HEK293 (cell line): ENCODE measurements around the gene HSPB6.
A peak's percentile ranks its signal among the peaks of the same experiment; 100 is the strongest.

Experiments
- GLIS2 ChIP-seq: fragments of 450-650 bp; formaldehyde crosslinking; IDR thresholded peaks from 2 replicates; pipeline ENCODE4 v1.5.1; 2016; ENCODE audit warnings: missing biosample characterization, missing genetic modification characterization
- SALL2 ChIP-seq: fragments of 450-650 bp; formaldehyde crosslinking; IDR thresholded peaks from 2 replicates; pipeline ENCODE4 v1.5.0; 2017; ENCODE audit warnings: missing biosample characterization, mild to moderate bottlenecking, missing genetic modification characterization, borderline replicate concordance
- SP7 ChIP-seq: fragments of 450-650 bp; formaldehyde crosslinking; IDR thresholded peaks from 2 replicates; pipeline ENCODE4 v1.5.1; 2016; ENCODE audit warnings: missing biosample characterization, missing genetic modification characterization
- TRIM28 ChIP-seq: IDR thresholded peaks from 2 replicates; pipeline ENCODE4 v1.6.1; 2011; ENCODE audit warnings: low read length, control low read depth, borderline replicate concordance
- WT1 ChIP-seq: fragments of 450-650 bp; formaldehyde crosslinking; IDR thresholded peaks from 2 replicates; pipeline ENCODE4 v1.5.1; 2016; ENCODE audit warnings: missing biosample characterization, missing genetic modification characterization
- YY2 ChIP-seq: fragments of 450-650 bp; formaldehyde crosslinking; IDR thresholded peaks from 2 replicates; pipeline ENCODE4 v1.5.1; 2016; ENCODE audit warnings: missing biosample characterization, missing genetic modification characterization
- ZBTB17 ChIP-seq: fragments of 450-650 bp; formaldehyde crosslinking; IDR thresholded peaks from 2 replicates; pipeline ENCODE4 v1.5.1; 2016; ENCODE audit warnings: missing biosample characterization, missing genetic modification characterization
- ZNF121 ChIP-seq: fragments of 450-650 bp; formaldehyde crosslinking; IDR thresholded peaks from 2 replicates; pipeline ENCODE4 v1.5.1; 2016; ENCODE audit warnings: missing biosample characterization, missing genetic modification characterization
- ZNF133 ChIP-seq: fragments of 450-650 bp; formaldehyde crosslinking; IDR thresholded peaks from 2 replicates; pipeline ENCODE4 v1.5.1; 2016; ENCODE audit warnings: missing biosample characterization, missing genetic modification characterization
- ZNF16 ChIP-seq: fragments of 450-650 bp; formaldehyde crosslinking; IDR thresholded peaks from 2 replicates; pipeline ENCODE4 v1.5.1; 2016; ENCODE audit warnings: low read depth, missing biosample characterization, missing genetic modification characterization
- ZNF174 ChIP-seq: fragments of 450-650 bp; formaldehyde crosslinking; IDR thresholded peaks from 2 replicates; pipeline ENCODE4 v1.5.0; 2017; ENCODE audit warnings: missing biosample characterization, mild to moderate bottlenecking, missing genetic modification characterization
- ZNF202 ChIP-seq: fragments of 450-650 bp; formaldehyde crosslinking; IDR thresholded peaks from 2 replicates; pipeline ENCODE4 v1.5.1; 2016; ENCODE audit warnings: missing biosample characterization, missing genetic modification characterization, borderline replicate concordance
- ZNF214 ChIP-seq: fragments of 450-650 bp; formaldehyde crosslinking; IDR thresholded peaks from 2 replicates; pipeline ENCODE4 v1.5.1; 2017; ENCODE audit warnings: missing biosample characterization, mild to moderate bottlenecking, missing genetic modification characterization, borderline replicate concordance
- ZNF23 ChIP-seq: fragments of 450-650 bp; formaldehyde crosslinking; IDR thresholded peaks from 2 replicates; pipeline ENCODE4 v1.5.1; 2016; ENCODE audit warnings: missing biosample characterization, missing genetic modification characterization, borderline replicate concordance
- ZNF324 ChIP-seq: fragments of 450-650 bp; formaldehyde crosslinking; IDR thresholded peaks from 2 replicates; pipeline ENCODE4 v1.5.1; 2016; ENCODE audit warnings: missing biosample characterization, missing genetic modification characterization
- ZNF391 ChIP-seq: fragments of 450-650 bp; formaldehyde crosslinking; IDR thresholded peaks from 2 replicates; pipeline ENCODE4 v1.5.1; 2016; ENCODE audit warnings: low read depth, missing biosample characterization, missing genetic modification characterization, borderline replicate concordance
- ZNF416 ChIP-seq: fragments of 450-650 bp; formaldehyde crosslinking; IDR thresholded peaks from 2 replicates; pipeline ENCODE4 v1.5.1; 2016; ENCODE audit warnings: missing biosample characterization, missing genetic modification characterization
- ZNF555 ChIP-seq: fragments of 450-650 bp; formaldehyde crosslinking; conservative IDR thresholded peaks from 2 replicates; pipeline ENCODE4 v1.5.1; 2017; ENCODE audit warnings: missing biosample characterization, mild to moderate bottlenecking, missing genetic modification characterization, inconsistent platforms
- ZNF561 ChIP-seq: fragments of 450-650 bp; IDR thresholded peaks from 2 replicates; pipeline ENCODE4 v1.5.1; 2018; ENCODE audit warnings: missing biosample characterization, missing genetic modification characterization, borderline replicate concordance
- ZNF600 ChIP-seq: fragments of 450-650 bp; formaldehyde crosslinking; IDR thresholded peaks from 2 replicates; pipeline ENCODE4 v1.5.1; 2016; ENCODE audit warnings: missing biosample characterization, missing genetic modification characterization
- ZNF664 ChIP-seq: fragments of 450-650 bp; formaldehyde crosslinking; IDR thresholded peaks from 2 replicates; pipeline ENCODE4 v1.5.1; 2016; ENCODE audit warnings: missing biosample characterization, missing genetic modification characterization
- ZNF670 ChIP-seq: fragments of 450-650 bp; formaldehyde crosslinking; IDR thresholded peaks from 2 replicates; pipeline ENCODE4 v1.5.1; 2016; ENCODE audit warnings: missing biosample characterization, missing genetic modification characterization, low read depth
- ZNF701 ChIP-seq: fragments of 450-650 bp; formaldehyde crosslinking; IDR thresholded peaks from 2 replicates; pipeline ENCODE4 v1.5.1; 2016; ENCODE audit warnings: missing biosample characterization, missing genetic modification characterization
- ZNF843 ChIP-seq: fragments of 450-650 bp; formaldehyde crosslinking; IDR thresholded peaks from 2 replicates; pipeline ENCODE4 v1.5.1; 2016; ENCODE audit warnings: missing biosample characterization, missing genetic modification characterization
- ZSCAN30 ChIP-seq: fragments of 450-650 bp; IDR thresholded peaks from 2 replicates; pipeline ENCODE4 v1.5.1; 2018; ENCODE audit warnings: missing biosample characterization, mild to moderate bottlenecking, missing genetic modification characterization, moderate library complexity
- TF ChIP-seq, protein P1 (sequence below): fragments of 450-650 bp; formaldehyde crosslinking; IDR thresholded peaks from 2 replicates; pipeline ENCODE4 v1.5.1; 2016; ENCODE audit warnings: missing biosample characterization, missing genetic modification characterization, low read depth
- TF ChIP-seq, protein P2 (sequence below): fragments of 450-650 bp; formaldehyde crosslinking; IDR thresholded peaks from 2 replicates; pipeline ENCODE4 v1.5.1; 2017; ENCODE audit warnings: missing biosample characterization, missing genetic modification characterization
- TF ChIP-seq, protein P3 (sequence below): fragments of 450-650 bp; formaldehyde crosslinking; IDR thresholded peaks from 2 replicates; pipeline ENCODE4 v1.5.1; 2016; ENCODE audit warnings: missing biosample characterization, missing genetic modification characterization
- TF ChIP-seq, protein P4 (sequence below): fragments of 450-650 bp; formaldehyde crosslinking; IDR thresholded peaks from 2 replicates; pipeline ENCODE4 v1.5.1; 2016; ENCODE audit warnings: missing biosample characterization, missing genetic modification characterization
- TF ChIP-seq, protein P5 (sequence below): fragments of 450-650 bp; formaldehyde crosslinking; optimal IDR thresholded peaks from 2 replicates; pipeline ENCODE3; 2016; ENCODE audit warnings: missing biosample characterization, mild to moderate bottlenecking, missing genetic modification characterization

The HSPB6 gene

DNA sequence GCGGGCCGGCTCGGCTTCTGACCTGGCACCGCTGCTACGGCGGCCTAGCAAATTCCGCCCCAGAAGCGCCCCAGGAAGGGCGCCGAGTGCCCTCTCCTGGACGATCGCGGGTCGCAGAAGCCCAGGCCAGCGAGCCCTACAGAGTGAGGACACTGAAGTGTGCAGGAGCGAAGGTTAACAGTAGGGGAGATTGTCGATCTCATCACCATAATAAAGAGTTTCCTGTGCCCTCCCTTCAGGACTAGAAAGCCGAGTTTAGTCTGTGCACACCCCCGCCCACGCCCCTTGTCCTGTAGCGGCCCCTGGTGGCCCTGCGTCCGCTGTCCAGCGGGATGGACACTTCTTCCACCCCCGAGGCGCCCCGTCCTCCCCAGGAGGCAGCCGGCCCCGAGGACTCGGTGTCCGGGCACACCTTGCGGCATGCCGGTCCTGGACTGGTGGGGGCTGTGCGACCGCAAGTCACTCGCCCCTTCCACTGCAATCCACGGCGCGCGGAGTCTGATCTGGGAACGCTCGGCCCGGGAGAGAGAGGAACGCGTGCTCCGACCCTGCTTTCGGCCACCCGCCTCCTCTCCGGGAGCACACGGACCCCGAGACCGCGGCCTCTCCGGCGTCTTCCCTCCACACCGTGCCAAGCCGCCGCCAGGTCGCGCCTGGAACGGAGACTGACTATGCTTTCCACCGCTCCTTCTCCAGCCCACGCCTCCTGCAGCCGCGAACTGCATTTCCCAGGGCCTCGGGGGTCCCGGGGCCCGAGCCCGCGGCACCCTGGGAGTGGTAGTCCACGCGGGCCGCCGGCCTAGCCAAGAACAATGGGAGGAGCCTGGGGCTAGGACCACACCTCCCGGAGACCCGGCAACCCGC is 39.8 kb downstream of the HSPB6 start (continued):
- TF ChIP-seq, protein P1, sequence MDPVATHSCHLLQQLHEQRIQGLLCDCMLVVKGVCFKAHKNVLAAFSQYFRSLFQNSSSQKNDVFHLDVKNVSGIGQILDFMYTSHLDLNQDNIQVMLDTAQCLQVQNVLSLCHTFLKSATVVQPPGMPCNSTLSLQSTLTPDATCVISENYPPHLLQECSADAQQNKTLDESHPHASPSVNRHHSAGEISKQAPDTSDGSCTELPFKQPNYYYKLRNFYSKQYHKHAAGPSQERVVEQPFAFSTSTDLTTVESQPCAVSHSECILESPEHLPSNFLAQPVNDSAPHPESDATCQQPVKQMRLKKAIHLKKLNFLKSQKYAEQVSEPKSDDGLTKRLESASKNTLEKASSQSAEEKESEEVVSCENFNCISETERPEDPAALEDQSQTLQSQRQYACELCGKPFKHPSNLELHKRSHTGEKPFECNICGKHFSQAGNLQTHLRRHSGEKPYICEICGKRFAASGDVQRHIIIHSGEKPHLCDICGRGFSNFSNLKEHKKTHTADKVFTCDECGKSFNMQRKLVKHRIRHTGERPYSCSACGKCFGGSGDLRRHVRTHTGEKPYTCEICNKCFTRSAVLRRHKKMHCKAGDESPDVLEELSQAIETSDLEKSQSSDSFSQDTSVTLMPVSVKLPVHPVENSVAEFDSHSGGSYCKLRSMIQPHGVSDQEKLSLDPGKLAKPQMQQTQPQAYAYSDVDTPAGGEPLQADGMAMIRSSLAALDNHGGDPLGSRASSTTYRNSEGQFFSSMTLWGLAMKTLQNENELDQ, result no peak
- no peak for TF ChIP-seq ZNF670 (tag by site-specific recombination)
- no peak for TF ChIP-seq ZNF664 (tag by site-specific recombination)
- TF ChIP-seq YY2 (tag by site-specific recombination), result peak; percentile 53; the same call in 1 of the 2 replicates
- no peak for TF ChIP-seq ZNF16 (tag by site-specific recombination)
- peak; percentile 90; the same call in 1 of the 2 replicates for TF ChIP-seq ZNF561
- peak; percentile 95; the same call in 1 of the 2 replicates for TF ChIP-seq ZSCAN30 (tag by site-specific recombination)
- TF ChIP-seq SALL2, result no peak
- TF ChIP-seq, protein P2, sequence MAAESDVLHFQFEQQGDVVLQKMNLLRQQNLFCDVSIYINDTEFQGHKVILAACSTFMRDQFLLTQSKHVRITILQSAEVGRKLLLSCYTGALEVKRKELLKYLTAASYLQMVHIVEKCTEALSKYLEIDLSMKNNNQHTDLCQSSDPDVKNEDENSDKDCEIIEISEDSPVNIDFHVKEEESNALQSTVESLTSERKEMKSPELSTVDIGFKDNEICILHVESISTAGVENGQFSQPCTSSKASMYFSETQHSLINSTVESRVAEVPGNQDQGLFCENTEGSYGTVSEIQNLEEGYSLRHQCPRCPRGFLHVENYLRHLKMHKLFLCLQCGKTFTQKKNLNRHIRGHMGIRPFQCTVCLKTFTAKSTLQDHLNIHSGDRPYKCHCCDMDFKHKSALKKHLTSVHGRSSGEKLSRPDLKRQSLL (tag by site-specific recombination), result no peak
- TF ChIP-seq ZNF121 (tag by site-specific recombination), result peak; percentile 70; the same call in 1 of the 2 replicates
- 0 out of 2 replicates have a peak, but pooled peaks have one; percentile 55 for TF ChIP-seq ZNF133 (tag by site-specific recombination)
- peak; percentile 100 for TF ChIP-seq ZBTB17 (tag by site-specific recombination)
- TF ChIP-seq TRIM28, result peak; percentile 85; the same call in 1 of the 2 replicates
- TF ChIP-seq ZNF23 (tag by site-specific recombination), result no peak
- peak; percentile 92; the same call in 1 of the 2 replicates for TF ChIP-seq ZNF600 (tag by site-specific recombination)
- TF ChIP-seq ZNF324 (tag by site-specific recombination), result 0 out of 2 replicates have a peak, but pooled peaks have one; percentile 90
- TF ChIP-seq ZNF416, result peak; percentile 60; the same call in 1 of the 2 replicates
- no peak for TF ChIP-seq ZNF202 (tag by site-specific recombination)
- TF ChIP-seq, protein P3, sequence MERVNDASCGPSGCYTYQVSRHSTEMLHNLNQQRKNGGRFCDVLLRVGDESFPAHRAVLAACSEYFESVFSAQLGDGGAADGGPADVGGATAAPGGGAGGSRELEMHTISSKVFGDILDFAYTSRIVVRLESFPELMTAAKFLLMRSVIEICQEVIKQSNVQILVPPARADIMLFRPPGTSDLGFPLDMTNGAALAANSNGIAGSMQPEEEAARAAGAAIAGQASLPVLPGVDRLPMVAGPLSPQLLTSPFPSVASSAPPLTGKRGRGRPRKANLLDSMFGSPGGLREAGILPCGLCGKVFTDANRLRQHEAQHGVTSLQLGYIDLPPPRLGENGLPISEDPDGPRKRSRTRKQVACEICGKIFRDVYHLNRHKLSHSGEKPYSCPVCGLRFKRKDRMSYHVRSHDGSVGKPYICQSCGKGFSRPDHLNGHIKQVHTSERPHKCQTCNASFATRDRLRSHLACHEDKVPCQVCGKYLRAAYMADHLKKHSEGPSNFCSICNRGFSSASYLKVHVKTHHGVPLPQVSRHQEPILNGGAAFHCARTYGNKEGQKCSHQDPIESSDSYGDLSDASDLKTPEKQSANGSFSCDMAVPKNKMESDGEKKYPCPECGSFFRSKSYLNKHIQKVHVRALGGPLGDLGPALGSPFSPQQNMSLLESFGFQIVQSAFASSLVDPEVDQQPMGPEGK (tag by site-specific recombination), result peak; percentile 96
- TF ChIP-seq ZNF555 (tag by site-specific recombination), result no peak
- TF ChIP-seq SP7, result peak; percentile 92
- peak; percentile 78 for TF ChIP-seq ZNF843 (tag by site-specific recombination)
- TF ChIP-seq ZNF214 (tag by site-specific recombination), result no peak
- TF ChIP-seq ZNF701, result no peak
- TF ChIP-seq, protein P4, sequence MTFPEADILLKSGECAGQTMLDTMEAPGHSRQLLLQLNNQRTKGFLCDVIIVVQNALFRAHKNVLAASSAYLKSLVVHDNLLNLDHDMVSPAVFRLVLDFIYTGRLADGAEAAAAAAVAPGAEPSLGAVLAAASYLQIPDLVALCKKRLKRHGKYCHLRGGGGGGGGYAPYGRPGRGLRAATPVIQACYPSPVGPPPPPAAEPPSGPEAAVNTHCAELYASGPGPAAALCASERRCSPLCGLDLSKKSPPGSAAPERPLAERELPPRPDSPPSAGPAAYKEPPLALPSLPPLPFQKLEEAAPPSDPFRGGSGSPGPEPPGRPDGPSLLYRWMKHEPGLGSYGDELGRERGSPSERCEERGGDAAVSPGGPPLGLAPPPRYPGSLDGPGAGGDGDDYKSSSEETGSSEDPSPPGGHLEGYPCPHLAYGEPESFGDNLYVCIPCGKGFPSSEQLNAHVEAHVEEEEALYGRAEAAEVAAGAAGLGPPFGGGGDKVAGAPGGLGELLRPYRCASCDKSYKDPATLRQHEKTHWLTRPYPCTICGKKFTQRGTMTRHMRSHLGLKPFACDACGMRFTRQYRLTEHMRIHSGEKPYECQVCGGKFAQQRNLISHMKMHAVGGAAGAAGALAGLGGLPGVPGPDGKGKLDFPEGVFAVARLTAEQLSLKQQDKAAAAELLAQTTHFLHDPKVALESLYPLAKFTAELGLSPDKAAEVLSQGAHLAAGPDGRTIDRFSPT (tag by site-specific recombination), result peak; percentile 63
- peak; percentile 100 for TF ChIP-seq GLIS2 (tag by site-specific recombination)
- TF ChIP-seq ZNF391, result peak; percentile 99
- no peak for TF ChIP-seq ZNF174 (tag by site-specific recombination)
- TF ChIP-seq, protein P5, sequence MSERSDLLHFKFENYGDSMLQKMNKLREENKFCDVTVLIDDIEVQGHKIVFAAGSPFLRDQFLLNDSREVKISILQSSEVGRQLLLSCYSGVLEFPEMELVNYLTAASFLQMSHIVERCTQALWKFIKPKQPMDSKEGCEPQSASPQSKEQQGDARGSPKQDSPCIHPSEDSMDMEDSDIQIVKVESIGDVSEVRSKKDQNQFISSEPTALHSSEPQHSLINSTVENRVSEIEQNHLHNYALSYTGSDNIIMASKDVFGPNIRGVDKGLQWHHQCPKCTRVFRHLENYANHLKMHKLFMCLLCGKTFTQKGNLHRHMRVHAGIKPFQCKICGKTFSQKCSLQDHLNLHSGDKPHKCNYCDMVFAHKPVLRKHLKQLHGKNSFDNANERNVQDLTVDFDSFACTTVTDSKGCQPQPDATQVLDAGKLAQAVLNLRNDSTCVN (tag by site-specific recombination), result peak; percentile 99
- TF ChIP-seq WT1 (tag by site-specific recombination), result peak; percentile 68; the same call in 1 of the 2 replicates
